ENCODE measurements around the gene ARFRP1.
"Not testable (repeated sequence)": the region's sequence is repeated elsewhere in the genome, so short reads cannot be mapped to it uniquely, and the experiment has no call there.

The ARFRP1 gene

GRCh38 chr20:63655249-63655648 is 52.5 kb downstream of the ARFRP1 start:
- DNase-seq (ENCODE audit: low read depth) = no peak

GRCh38 chr20:63653974-63654668 is 53.7 kb downstream of the ARFRP1 start:
- no peak for DNase-seq (ENCODE audit: low read depth)

GRCh38 chr20:63653041-63653973 is 54.5 kb downstream of the ARFRP1 start, which contains the start of gene STMN3:
Gene STMN3, minus strand, starts transcription at chr20:63653424. Its CDS starts 79 bp downstream, at chr20:63653345.
- DNase-seq (ENCODE audit: low read depth) = no peak

- no peak for DNase-seq (ENCODE audit: low read depth)
These were observed 55.4 kb downstream of the ARFRP1 start for GRCh38 chr20:63652192-63652980.

GRCh38 chr20:63651942-63652191 is 55.9 kb downstream of the ARFRP1 start:
- no peak for DNase-seq (ENCODE audit: low read depth)

GRCh38 chr20:63650486-63650885 is 57.3 kb downstream of the ARFRP1 start:
- DNase-seq (ENCODE audit: low read depth) = not testable (repeated sequence)

- DNase-seq (ENCODE audit: low read depth) = no peak
These were observed 58.7 kb downstream of the ARFRP1 start for GRCh38 chr20:63648895-63649589.
